GM18520 (cell line): Measurements from ENCODE around the gene PTPN18.

ENCODE experiments used
- ATAC-seq: cut with Tn5 transposase; IDR thresholded peaks from one replicate; pipeline ENCODE4 v1.9.1; 2021; ENCODE audit not compliant: unreplicated experiment

Gene PTPN18

DNA sequence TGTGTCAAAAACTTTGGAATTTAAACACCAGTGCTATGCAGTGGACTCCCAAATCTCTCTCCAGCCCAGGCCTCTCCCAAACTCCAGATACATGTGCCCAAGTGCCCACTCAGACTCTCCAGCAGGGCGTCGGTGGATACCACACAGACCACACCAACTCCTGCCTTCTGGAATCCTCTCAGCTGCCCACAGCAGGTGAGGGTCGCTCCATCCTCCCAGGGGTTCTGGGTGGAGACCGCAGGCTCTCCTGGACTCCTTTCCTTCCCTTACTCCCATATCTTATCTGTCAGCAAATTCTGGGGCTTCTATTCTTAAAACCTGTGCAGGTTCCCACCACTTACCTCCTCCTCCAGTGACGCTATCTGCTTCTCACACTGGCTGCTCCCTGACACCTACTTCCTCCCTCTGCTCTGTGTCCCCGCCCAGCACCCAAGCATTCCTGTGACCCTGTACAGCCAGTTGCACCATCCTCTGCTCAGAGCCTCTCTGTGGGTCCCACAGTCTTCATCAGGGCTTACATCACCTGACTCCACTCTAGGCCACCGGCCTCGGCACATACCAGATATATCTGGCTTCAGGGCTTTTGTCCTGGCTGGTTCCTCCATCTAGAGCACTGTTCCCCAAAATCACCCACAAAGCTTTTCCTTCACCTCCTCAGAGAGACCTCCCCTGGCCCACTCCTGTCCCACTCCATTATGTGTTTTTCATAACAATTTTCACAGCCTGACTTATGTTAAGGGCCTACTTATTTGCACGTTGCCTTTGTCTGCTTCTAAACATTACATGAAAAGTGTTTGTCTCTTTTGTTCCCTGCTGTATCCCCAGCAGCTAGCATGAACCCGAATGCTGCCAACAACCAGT is 15.7 kb upstream of the PTPN18 start:
- ATAC-seq = no peak

DNA sequence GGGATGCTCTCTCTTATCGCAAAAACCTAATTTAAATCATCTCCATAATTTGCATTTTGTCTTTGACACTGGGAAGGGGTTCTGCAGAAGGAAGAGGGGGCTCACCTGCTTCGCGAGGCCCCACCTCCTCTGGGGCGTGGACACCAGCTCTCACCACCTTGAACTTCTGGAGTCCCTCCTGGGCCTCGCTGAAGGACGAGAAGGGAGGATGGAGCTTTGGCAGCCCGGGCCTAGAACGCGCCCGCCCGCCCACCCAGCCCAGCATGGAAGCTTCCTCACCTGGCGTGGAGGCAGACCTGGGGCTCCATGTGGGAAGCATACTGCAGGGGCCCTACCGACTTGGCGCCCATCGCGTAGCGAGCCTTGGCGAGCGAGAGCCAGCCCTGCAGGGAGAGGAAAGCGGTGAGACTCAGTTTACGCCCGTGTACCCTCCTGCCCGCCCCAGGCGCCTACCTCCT is 14.3 kb upstream of the PTPN18 start:
- ATAC-seq = no peak

DNA sequence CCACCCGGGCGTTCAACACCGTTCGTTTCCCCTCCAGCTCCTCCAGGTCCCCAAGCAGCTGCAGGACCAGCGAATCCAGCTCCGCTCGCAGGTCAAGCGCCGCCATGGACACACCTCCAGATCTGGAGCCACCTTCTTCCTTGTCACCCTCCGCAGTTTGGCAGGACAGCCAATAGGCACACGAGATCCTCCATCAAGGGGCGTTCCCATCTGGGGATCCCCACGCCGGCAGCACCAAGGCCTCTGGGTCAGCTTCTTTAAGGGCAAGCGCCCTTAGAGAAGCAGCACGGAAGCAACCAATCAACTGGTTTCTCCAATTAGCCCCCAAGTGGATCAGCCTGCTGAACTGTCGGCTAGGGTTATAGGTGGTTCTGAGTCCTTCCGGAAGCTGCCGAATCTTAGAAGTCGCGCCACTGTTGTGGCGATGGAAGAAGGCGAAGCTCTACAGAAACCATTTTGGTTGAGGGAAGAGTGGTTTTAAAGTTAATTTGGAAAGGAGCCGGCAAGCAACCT is 13.8 kb upstream of the PTPN18 start:
- peak; percentile 75 for ATAC-seq

DNA sequence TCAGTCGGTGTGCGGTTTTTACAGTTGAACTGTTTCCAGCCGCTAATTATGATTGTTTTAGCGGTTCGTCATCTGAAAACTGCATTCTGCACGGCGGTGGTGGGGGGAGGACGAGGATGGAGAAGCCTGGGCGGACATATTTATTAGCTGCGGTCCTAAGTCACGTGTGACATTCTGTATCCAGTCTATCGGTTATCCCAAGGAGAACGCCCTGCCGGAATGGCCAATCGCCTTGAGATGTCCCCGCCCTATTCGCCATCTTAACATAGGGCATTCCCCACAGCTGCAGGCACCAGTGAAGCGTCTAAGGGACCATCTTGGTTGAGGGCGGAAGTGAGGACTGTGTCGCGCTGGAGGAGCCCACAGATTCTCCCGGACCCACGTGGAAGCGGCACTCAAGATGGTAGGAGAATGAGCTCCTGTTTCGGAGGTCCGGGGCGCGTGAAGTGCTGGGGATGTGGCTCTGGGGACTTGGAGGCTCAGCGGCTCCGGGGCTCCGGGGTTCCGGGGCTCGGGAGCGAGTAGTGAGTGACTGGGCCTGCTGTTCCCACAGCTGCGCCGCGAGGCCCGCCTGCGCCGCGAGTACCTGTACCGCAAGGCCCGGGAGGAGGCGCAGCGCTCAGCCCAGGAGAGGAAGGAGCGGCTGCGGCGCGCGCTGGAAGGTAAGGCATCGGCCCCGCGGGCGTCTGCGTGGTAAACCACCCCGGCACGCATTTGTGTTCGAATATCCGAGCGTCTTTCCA is 13.2 kb upstream of the PTPN18 start, which contains the start of gene IMP4:
IMP4 (plus strand) TSS at position 365 of the 743 bp plus-strand sequence; CDS start at position 401, 36 bp downstream.
- peak; percentile 78 for ATAC-seq

DNA sequence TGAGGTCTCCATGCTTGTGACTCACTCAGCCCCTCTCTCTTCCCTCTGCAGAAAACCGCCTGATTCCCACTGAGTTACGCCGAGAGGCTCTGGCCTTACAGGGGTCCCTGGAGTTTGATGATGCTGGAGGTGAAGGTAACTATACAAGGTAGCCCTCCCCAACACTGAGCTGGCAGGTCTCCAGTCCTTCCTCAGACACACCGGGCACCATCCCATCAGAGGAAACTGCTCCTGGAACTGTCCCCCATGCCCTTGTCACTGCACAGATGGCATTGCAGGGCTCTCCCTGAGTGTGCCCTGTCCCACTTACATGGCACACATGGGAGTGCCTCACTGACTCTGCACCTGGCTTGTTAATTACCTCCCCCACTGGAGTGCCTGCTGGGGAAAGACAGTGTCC is 11.3 kb upstream of the PTPN18 start:
- ATAC-seq = no peak

DNA sequence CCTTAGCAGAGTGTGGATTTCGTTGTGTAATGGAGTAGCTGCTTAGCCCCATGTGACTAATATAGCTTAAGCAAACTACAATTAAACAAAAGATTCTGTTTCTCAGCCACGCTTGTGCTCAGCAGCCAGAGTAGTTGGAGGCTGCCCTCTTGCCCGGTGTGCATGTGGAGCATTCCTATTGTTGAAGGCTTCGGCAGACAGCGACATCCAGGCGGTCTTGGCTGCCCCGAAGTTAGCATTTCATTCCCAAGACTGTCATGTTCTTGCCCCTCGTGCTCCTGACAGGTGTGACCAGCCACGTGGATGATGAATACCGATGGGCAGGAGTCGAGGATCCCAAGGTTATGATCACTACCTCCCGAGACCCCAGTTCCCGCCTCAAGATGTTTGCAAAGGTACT is 10.8 kb upstream of the PTPN18 start:
- ATAC-seq = no peak

DNA sequence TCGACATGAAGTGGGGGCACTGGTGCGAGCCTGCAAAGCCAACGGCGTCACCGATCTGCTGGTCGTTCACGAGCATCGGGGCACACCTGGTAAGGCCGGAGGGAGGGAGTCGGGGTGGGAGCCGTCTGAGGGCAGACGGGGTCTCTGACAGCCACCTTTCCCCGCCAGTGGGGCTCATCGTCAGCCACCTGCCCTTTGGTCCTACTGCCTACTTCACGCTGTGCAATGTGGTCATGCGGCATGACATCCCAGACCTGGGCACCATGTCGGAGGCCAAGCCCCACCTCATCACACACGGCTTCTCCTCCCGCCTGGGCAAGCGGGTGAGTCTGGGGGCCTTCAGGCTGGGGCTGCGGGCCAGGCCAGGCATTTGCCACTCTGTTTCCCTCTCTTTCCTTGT is 10.2 kb upstream of the PTPN18 start:
- ATAC-seq = no peak

DNA sequence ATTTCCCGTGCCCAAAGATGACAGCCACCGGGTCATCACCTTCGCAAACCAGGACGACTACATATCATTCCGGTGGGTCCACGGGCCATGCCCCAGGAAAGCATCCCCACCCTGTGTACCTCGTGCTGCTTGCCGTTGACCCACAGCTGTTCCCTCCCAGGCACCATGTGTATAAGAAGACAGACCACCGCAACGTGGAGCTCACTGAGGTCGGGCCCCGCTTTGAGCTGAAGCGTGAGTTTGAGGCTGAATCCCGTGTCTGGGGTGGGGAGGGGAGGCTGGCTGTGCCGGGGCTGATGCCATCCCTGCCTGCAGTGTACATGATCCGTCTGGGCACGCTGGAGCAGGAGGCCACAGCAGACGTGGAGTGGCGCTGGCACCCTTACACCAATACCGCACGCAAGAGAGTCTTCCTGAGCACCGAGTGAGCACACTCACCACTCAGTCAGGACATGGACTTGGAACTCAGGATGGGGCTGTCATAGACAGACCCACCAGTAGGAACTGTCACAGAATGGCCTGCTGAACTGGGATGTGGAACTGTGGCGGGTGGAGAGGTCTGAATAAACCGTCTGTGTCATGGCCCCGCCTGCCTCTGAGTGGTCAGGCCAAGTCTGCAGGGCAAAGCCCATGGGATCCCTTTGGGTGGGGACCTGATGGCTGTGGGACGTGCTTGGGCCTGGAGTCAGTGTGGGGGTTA is 9.7 kb upstream of the PTPN18 start:
- no peak for ATAC-seq

DNA sequence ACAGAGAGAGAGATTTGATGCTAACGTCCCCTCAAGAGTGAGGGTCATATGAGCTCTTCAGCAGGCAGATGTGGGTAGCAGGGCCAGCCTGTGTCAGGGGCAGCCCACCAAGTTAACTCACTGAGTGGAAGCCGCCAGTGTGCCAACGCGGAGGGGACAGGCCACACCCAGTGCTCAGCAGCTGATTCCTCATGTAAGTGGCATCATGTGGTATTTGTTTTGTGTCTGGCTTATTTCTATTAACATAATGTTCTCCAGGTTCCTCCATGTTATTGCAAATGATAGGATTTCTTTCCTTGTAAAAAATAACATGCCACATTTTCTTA is 9.2 kb upstream of the PTPN18 start:
- no peak for ATAC-seq

DNA sequence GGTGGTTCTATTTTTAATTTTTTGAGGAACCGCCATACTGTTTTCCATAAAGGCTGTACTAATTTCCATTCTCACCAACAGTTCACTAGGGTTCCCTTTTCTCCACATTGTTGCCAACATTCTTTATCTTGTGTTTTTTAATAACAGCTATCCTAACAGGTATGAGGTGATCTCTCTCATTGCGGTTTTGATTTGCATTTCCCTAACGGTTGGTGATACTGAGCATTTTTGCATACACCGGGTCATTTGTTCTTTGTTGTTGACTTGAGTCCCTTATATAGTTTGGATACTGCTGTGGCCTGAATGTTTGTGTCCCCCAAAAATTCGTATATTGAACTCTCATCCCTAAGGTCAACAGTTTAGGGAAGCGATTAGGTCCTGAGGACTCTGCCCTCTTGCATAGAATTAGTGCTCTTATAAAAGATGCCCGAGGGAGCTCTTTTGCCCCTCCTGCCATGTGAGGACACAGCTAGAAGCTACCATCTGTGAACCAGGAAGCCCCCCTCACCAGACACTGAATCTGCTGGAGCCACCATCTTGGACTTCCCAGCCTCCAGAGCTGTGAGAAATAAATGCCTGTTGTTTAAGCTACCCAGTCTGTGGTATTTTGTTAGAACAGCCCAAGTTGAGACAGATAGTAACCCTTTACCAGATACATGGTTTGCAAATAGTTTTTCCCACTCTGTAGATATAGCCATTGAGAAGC is 8.5 kb upstream of the PTPN18 start:
- no peak for ATAC-seq

DNA sequence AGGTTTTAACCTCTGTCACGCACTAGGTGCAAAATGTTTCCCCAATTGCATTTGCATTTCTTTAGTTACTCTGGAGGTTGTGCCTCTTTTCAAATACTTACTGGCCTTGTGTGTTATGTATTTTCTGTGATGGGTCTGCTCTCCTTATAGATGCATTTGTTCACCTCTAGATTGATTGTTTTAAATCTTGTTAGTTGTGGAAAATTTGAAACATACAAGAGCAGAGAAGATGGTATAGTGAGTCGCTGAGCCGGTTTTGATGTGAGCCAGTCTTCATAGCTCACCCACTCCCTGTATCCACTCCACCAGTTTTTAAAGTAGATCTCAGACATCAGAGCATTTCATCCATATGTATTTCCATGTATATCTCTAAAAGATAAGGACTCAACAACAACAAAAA is 6.7 kb upstream of the PTPN18 start:
- no peak for ATAC-seq

DNA sequence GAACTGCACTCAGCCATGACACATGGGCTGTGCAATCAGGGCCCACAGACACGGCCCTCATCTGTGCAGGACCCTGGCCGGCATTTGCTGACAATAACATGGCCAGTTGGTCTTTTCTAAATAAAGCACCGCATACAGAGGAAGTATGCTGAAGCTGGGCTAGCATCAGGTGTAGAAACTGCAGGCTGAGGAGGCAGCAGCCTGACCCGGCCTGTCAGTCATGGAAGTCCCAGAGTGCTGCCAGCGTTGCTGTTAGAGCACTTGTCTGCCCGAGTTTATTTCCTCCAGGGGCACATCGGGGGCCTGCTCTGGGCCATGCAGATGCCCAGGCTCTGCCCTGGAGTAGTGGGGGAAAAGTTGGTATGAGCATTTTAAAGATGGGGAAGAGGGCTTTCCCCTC is 4.1 kb upstream of the PTPN18 start:
- no peak for ATAC-seq

DNA sequence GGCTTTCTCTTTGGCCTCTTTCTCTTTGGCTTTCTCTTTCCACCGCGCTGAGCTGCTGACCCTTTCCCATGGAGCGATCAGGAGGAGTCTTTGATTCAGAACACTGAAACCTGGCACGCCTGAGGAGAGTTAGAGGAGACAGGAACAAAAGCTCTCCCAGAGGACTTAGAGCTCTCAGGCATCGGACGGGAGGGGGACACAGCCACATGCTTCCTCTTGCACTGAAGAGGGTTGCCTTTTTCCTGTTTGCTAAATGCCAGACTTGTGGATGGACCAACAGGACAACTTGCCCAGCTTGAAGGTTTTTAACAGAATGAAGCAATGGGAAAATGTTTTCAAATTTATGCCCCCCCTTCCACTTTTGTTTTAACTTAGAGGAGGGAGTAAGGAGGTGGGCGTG is 3.6 kb upstream of the PTPN18 start:
- no peak for ATAC-seq

DNA sequence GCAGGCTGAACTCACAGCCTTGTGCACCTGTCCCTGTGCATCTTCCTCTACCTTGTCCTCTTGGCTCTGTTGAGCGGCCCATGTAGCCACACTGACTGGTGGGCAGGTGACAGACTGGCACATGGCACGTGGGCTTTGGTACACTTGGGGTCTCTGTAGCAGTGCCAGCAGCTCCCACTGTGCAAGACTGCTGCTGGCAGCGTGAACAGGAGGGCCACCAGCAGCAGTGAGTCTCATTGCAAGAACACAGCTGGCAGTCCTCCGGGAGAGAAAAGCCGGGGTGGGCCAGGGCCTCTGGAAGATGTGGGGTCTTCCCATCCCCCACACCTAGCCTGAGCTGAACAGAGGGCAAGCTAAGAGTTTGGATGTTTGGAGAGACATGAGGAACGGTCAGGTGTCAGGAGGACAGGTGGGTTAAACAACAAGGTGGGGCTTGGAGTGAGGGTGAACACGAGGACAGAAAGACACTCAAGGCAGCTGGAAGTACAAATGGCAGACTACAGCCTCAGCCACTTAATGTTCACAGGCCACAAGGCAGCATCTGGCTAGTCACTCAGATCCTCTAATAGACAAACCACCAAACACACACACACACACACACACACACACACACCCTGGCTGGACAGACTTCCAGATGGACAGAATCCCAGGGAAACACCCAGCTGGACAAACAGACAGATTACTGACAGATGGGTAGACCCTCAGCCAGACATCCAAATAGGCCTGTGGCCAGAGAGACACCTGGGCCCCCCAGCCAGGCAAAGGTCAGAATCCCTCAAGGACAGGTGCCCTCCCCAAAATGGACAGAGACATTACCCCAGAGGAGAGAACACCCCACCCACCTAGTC is 2.3 kb upstream of the PTPN18 start:
- no peak for ATAC-seq

DNA sequence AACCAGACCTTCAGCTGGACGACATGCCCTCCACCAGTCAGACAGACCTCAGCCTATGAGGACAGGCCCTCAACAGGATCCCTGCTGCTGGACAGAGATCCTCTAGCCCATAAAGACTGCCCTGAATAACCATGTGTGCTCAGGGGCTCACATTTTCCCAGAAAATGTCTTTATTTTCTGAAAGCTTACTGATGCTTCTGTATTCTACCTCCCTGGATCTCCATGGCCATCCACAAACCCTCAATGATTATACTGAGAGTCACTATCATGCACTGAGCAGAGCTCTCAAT is 1.8 kb upstream of the PTPN18 start:
- ATAC-seq = no peak

DNA sequence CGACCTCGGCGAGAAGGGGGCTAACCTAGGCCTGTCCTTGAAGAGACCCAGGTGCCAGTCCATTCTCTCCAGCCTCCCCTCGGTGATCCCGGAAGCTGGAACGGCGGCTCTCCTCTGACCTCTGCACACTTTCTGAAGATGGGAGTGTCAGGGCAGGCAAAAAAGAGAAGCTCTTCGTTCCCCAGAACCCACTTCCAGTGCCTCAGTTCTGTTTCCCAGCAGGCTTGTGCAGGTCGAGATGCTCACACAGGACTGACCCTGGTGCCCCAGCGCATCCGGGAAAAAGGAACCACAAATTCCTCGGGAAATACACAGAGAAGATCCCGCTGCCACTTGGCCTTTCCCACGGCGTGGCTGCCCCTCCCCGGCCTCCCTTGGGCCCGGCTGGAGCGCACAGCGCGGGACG is 681 bp upstream of the PTPN18 start:
- no peak for ATAC-seq

DNA sequence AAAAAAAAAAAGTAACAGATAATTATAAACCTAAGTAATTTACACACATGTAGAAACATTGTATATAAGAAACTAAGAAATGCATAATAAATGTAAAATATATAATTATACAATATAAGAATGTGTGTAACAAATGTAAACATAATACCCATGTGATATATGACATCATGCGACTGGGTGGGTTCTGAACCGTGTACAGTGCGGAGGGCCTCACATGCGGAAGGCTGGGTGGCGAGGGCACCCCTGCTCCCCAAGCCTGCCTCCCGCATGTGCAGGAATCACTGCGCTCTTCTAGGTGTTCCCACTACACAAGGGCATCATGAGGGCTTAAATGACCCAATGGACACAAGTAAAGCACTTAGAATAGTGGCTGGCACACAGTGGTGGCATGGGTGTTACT is 2.0 kb downstream of the PTPN18 start:
- ATAC-seq = no peak

DNA sequence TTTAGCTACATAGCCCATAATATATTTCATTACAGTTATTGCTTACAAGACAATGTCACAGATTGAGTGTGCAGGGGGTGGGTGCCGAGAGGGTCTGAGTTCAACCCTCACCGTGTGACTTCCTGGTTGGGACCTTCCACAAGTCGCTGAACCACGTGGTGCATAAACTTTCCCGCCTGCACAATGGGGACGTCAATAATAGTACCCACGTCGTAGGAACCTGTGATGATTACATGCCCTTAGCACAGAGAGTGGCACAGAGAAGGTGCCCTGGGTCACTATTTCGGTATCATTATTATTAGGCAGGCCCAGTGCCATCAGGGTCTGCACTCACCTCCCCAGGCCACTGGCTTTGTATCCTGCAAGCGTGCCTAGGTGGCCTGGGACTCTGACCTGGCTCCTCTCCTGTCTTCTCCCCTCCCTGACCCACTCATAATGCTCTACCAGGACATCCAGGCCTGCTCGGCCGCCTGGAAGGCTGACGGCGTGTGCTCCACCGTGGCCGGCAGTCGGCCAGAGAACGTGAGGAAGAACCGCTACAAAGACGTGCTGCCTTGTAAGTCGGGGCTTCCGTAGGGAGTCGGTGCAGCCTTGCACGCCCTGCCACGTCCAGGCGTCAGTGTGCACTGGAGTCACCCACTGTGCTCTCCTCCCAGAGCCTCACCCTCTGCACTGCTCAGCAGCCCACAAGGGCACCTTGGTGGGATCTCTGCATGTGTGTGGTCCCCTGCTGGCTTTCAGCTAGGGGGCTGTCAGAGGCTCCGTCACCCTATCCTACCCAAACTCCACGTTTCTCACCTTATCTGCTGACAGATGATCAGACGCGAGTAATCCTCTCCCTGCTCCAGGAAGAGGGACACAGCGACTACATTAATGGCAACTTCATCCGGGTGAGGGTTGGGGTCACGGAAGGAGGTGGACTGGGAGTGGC is 2.8 kb downstream of the PTPN18 start:
- ATAC-seq = no peak

DNA sequence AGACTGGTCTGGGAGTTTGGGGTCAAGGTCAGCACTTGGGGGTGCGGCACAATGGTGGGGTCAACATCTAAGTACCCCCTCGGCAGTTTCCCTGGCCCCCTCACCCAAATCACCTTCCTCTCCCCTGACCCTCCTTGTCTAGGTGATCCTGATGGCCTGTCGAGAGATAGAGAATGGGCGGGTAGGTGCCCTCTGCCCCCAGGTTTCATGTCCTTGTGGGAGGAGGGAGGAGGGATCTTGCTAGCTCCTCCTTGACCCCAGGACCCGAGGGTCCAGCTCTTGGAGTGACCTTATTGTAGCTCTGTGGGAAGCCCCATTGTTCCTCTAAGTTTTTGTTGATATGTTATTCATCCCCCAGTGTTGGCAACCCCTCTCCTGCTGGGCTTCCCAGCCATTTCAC is 3.6 kb downstream of the PTPN18 start:
- no peak for ATAC-seq
